ENCODE measurements around the gene TMEM41B.
"Not testable (repeated sequence)": the region's sequence is repeated elsewhere in the genome, so short reads cannot be mapped to it uniquely, and the experiment has no call there.

TMEM41B gene

DNA sequence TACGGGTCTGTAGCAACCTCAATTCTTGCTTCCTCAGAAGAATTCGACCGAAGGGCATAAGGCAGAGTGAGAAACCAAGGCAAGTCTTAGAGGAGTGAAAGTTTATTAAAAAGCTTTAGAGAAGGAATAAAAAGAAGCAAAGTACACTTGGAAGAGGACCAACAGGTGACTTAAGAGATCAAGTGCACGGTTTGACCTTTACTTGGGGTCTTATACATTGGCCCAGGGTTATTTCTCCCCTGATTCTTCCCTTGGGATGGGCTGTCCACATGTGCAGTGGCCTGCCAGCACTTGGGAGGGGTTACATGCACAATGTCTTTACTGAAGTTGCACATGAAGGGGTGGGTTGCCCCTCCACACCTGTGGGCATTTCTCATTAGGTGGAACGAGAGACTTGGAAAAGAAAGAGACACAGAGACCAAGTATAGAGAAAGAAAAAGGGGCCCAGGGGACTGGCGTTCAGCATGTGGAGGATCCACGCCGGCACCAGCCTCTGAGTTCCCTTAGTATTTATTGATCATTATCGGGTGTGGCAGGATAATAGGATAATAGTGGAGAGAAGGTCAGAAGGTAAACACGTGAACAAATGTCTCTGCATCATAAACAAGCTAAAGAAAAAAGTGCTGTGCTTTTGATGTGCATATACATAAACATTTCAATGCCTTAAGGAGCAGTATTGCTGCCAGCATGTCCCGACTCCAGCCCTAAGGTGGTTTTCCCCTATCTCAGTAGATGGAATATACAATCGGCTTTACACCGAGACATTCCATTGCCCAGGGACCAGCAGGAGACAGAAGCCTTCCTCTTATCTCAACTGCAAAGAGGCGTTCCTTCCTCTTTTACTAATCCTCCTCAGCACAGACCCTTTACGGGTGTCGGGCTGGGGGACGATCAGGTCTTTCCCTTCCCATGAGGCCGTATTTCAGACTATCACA is 4.3 kb upstream of the TMEM41B start:
- not testable (repeated sequence) for H3K27ac Mint-ChIP-seq; H3K4me1 Mint-ChIP-seq; H3K36me3 Mint-ChIP-seq; ATAC-seq; H3K4me3 Mint-ChIP-seq; H3K9me3 Mint-ChIP-seq; DNase-seq (ENCODE audit: low spot score in 2 of 2)

DNA sequence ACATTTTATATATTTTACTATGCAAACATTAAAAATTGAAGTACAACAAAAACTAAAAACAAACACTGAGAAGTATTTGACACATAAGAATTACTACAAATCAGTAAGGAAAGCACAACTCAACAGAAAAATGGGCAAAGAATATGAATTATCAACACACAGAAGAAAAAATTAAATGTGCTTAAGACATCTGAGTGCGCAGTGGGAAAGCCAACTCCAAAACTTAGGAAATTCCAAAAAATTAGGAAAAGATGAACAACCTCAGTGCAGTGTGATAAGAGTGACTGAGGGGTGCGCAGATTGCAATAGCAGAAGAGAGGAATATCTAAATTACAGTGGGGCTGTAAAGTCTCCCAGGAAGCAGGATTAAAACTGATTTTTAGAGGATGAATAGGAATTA is 1.9 kb upstream of the TMEM41B start:
- no peaks in the 10 kb centered on the region for H3K9me3 Mint-ChIP-seq
- ATAC-seq (no peak), DNase-seq (ENCODE audit: low spot score in 2 of 2) (no peak)
- peaks cover 7% of the 10 kb centered on the region for H3K36me3 Mint-ChIP-seq
- no peak overlapping the region for H3K4me3 Mint-ChIP-seq
- H3K27ac Mint-ChIP-seq: no peak overlapping the region
- H3K4me1 Mint-ChIP-seq: peaks cover 24% of the 10 kb centered on the region

DNA sequence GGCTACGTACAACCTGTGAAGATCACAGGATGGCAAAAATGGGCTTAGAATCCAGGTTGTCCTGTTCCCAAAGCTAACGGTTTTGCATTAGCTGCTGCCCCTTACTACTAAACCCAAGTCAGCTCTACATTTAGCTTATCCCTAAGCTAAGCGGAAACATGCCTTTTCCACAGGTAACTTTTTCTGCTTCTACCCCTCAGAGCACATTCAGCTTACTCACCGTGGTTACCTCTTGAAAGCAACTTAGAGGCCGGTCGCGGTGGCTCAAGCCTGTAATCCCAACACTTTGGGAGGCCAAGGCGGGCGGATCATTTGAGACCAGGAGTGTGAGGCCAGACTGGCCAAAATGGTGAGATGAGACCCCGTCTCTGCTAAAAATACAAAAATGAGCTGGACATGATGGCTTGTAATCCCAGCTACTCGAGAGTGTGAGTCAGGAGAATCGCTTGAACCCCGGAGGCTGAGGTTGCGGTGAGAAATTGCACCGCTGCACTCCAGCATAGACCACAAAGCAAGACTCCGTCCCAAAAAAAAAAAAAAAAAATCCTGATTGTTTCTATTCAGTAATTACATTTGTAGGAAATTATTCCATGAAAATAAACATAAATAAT is 790 bp upstream of the TMEM41B start:
- H3K36me3 Mint-ChIP-seq: peaks cover 7% of the 10 kb centered on the region
- DNase-seq (ENCODE audit: low spot score in 2 of 2): no peak
- ATAC-seq: no peak
- peaks cover 32% of the 10 kb centered on the region for H3K4me1 Mint-ChIP-seq
- H3K4me3 Mint-ChIP-seq: peak overlapping the region; percentile 99
- H3K9me3 Mint-ChIP-seq: no peaks in the 10 kb centered on the region
- peak overlapping the region; percentile 99 for H3K27ac Mint-ChIP-seq

DNA sequence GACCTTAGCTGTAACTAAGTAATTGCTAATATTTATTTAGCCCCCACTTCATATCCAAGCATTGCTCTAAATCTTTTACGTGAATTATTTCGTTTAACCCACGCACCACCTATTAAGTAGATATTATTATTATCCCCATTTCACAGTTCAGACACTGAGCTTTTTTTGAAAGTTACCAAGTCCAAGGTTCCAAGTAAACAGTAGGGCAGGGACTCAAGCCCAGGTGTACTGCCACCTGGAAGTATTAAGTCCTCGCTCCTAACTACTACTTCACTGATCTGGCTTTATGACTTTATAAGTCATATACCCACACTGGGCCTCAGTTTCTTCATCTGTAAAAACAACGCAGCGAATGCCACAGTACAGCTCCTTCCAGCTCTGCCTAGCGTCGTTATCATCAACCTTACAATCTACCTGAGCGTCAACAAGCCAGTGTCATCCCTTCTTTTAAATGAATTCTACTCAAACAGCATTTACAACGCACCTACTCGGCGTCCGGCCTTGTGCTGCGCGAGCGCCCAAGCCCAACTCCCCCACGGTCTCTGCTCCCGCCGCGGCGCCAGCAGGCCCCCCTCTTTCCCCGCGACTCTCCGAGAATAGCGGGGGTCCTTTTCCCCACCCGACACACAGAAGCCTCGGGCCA is 624 bp downstream of the TMEM41B start:
- peak overlapping the region; percentile 99 for H3K27ac Mint-ChIP-seq
- ATAC-seq (peak; percentile 14), DNase-seq (ENCODE audit: low spot score in 2 of 2) (no peak)
- H3K4me1 Mint-ChIP-seq: peaks cover 32% of the 10 kb centered on the region
- no peaks in the 10 kb centered on the region for H3K9me3 Mint-ChIP-seq
- peak overlapping the region; percentile 99 for H3K4me3 Mint-ChIP-seq
- peaks cover 7% of the 10 kb centered on the region for H3K36me3 Mint-ChIP-seq

DNA sequence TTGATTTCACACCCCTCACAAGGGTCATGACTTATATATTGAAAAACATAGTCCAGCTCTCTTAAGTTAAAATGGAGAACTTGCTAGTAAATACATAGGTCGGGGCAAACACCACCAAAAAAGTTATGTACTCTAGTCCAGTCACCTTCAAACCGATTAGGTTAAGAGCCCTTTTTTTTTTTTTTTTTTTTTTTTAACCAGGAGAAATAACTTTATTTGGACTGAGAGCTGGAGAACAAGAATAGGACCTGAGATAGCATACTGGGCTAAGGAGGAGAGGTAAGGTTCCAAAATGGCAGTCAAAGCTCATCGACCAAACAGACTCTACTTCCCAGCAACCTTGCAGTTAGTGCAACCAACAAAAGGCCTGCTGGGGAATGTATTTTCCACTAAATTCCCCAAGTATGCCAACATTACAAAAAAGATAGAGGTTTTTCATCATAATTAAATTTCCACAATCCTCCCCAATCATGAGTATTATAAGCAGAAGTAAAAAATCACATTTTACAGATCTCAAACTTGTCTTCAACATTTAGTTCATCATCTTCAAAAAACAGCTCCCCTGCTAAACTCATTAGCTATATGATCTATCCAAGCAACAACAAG is 3.8 kb downstream of the TMEM41B start:
- no peak for DNase-seq (ENCODE audit: low spot score in 2 of 2)
- Mint-ChIP-seq H3K36me3 (peaks cover 7% of the 10 kb centered on the region), H3K27ac (no peak overlapping the region), H3K4me3 (no peak overlapping the region), H3K4me1 (peaks cover 44% of the 10 kb centered on the region), H3K9me3 (no peaks in the 10 kb centered on the region)
- ATAC-seq: no peak

DNA sequence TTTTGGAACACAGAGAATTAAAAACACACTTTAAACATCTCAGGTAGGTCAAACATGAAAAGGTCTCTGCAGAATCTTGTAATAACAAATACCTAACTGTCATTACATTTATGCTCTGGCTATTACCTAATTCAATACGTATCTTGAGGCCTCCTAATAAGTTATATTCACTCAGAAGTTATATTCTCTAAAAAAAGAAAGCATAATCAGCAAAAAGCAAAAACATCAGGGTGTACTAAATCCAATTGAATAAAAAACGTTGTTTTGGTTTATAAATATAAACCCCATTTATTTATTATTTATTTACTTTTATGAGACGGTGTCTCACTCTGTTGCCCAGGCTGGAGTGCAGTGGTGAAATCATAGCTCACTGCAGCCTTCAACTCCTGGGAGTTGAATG is 10.2 kb downstream of the TMEM41B start:
- Mint-ChIP-seq H3K4me1 (peaks cover 17% of the 10 kb centered on the region), H3K36me3 (no peaks in the 10 kb centered on the region), H3K27ac (no peak overlapping the region), H3K4me3 (no peak overlapping the region), H3K9me3 (no peaks in the 10 kb centered on the region)
- ATAC-seq (no peak), DNase-seq (ENCODE audit: low spot score in 2 of 2) (no peak)

DNA sequence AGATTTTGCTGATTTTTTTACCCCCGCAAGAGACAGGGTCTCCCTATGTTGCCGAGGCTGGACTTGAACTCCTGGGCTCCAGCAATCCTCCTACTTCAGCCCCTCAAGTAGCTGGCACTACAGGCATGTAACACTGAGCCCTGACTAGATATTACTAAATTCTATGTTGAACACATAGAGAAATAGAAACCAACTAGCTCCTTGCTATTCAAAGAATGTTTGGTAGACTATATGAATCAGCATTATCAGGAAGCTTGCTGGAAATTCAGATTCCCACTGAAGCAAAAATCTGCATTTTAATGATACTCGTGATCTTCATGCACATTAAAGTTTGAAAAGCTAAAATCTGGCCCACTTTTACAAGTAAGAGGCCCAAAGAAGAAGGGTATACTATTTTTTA is 11.9 kb downstream of the TMEM41B start:
- H3K4me1 Mint-ChIP-seq: peaks cover 11% of the 10 kb centered on the region
- no peak overlapping the region for H3K27ac Mint-ChIP-seq
- peaks cover 16% of the 10 kb centered on the region for H3K36me3 Mint-ChIP-seq
- no peak overlapping the region for H3K4me3 Mint-ChIP-seq
- no peak for ATAC-seq
- DNase-seq (ENCODE audit: low spot score in 2 of 2): no peak
- H3K9me3 Mint-ChIP-seq: no peaks in the 10 kb centered on the region

DNA sequence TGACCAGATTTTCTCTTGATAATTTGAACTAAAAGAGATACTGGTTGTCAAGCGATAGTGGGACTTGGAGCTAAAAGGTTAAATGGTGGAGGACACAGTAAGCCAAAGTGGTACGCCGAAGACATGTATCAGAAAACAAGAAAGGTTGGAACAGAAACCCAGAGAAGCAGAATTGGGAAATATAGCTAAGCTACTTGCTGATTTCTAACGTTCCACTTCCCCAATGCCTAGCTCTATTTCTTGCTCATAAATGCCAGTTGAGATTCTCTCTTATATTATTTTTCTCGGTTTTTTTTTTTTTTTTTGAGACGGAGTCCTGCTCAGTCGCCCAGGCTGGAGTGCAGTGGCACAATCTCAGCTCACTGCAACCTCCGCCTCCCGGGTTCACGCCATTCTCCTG is 12.7 kb downstream of the TMEM41B start:
- ATAC-seq (no peak), DNase-seq (ENCODE audit: low spot score in 2 of 2) (no peak)
- Mint-ChIP-seq H3K4me3 (no peak overlapping the region), H3K4me1 (peaks cover 7% of the 10 kb centered on the region), H3K27ac (no peak overlapping the region), H3K36me3 (peaks cover 24% of the 10 kb centered on the region), H3K9me3 (no peaks in the 10 kb centered on the region)

DNA sequence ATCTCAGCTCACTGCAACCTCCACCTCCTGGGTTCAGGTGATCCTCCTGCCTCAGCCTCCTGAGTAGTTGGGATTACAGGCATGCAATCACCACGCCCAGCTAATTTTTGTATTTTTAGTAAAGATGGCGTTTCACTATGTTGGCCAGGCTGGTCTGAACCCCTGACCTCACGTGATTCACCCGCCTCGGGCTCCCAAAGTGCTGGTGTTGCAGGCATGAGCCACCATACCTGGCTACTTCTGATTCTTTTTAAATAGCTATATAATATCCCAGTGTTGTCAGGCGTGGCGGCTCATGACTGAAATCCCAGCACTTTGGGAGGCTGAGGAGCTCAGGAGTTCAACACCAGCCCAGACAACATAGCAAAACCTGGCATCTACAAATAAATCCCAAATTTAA is 20.7 kb downstream of the TMEM41B start:
- no peak overlapping the region for H3K27ac Mint-ChIP-seq
- H3K36me3 Mint-ChIP-seq: peaks cover 41% of the 10 kb centered on the region
- H3K4me3 Mint-ChIP-seq: no peak overlapping the region
- no peaks in the 10 kb centered on the region for H3K4me1 Mint-ChIP-seq
- DNase-seq (ENCODE audit: low spot score in 2 of 2): no peak
- no peak for ATAC-seq
- H3K9me3 Mint-ChIP-seq: no peaks in the 10 kb centered on the region

DNA sequence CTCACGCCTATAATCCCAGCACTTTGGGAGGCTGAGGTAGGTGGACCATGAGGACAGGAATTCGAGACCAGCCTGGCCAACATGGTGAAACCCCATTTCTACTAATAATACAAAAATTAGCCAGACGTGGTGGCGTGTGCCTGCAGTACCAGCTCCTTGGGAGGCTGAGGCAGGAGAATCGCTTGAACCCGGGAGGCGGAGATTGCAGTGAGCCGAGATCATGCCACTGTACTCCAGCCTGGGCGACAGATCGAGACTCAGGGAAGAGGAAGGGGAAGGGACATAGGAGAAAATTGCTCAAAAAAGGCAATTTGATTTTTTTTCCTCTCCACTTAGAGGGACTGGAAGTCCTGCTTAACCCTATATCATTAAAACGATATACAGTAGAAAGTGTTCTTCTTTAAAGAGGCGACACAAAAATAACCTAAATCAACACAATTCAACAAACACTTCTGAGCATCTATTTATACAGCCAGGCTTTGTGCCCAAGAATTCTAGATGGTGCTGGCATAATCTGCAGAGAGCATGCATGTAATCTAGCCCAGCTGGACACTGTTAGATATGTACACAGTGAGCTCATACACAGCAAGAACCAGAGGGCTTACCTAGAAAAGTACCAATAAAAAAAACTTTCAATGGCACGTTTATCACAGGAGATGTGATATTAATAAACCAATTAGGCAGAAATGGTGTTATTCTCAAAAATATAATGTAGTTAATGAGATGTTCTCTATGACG is 28.4 kb downstream of the TMEM41B start:
- H3K4me1 Mint-ChIP-seq: peaks cover 1% of the 10 kb centered on the region
- H3K27ac Mint-ChIP-seq: no peak overlapping the region
- H3K36me3 Mint-ChIP-seq: peaks cover 37% of the 10 kb centered on the region
- H3K4me3 Mint-ChIP-seq: no peak overlapping the region
- DNase-seq (ENCODE audit: low spot score in 2 of 2) (no peak), ATAC-seq (no peak)
- H3K9me3 Mint-ChIP-seq: no peaks in the 10 kb centered on the region

DNA sequence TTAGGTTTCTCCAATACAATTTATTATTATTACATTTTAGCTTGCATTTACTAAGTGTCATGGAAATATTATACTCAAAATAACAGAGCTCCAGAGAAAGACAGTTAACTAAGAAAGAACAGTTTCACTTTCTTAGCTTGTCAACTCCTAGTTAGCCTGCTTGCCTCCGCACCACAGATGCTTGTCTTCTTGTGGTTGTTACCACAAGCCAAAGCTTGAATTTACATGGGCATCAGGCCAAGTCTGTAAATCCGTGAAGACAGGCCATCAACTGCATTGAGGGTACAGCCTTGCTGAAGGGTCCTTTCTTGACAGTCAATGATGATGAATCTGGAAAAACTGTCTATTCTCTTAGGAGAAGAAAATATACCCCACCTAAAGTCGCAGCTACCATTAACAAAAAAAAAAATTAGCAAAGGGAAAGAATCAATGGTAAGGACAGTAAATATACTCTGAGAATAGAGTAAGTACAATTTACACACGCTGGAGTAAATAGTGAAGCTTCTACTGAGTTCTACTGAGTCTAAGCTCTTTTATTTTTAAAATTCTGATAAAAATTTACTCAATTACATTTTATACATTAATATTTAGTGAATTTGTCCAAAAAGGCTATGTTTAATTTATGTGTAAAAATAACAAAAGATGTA is 33.6 kb downstream of the TMEM41B start:
- DNase-seq (ENCODE audit: low spot score in 2 of 2): peak; percentile 10 to 58
- H3K4me3 Mint-ChIP-seq: no peak overlapping the region
- ATAC-seq: peak; percentile 88
- H3K27ac Mint-ChIP-seq: no peak overlapping the region
- H3K4me1 Mint-ChIP-seq: peaks cover 15% of the 10 kb centered on the region
- no peaks in the 10 kb centered on the region for H3K9me3 Mint-ChIP-seq
- peaks cover 47% of the 10 kb centered on the region for H3K36me3 Mint-ChIP-seq

DNA sequence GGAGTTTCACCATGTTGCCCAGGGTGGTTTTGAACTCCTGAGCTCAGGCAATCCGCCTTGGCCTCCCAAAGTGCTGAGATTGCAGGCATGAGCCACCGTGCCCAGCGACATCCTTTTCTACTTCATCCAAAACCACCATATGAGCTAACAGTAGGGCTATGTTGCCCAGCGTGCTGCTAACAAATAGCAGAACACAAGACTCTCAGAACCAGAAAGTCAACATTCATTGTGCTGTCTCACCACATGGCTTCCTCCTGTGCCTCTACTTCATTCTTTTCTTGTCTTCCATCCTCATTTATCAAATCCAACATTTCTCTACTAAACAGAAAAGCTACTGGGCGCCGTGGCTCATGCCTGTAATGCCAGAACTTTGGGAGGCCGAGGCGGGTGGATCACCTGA is 37.2 kb downstream of the TMEM41B start:
- no peak overlapping the region for H3K27ac Mint-ChIP-seq
- no peak overlapping the region for H3K4me3 Mint-ChIP-seq
- no peak for DNase-seq (ENCODE audit: low spot score in 2 of 2)
- peaks cover 21% of the 10 kb centered on the region for H3K4me1 Mint-ChIP-seq
- no peak for ATAC-seq
- H3K36me3 Mint-ChIP-seq: peaks cover 19% of the 10 kb centered on the region
- H3K9me3 Mint-ChIP-seq: no peaks in the 10 kb centered on the region

DNA sequence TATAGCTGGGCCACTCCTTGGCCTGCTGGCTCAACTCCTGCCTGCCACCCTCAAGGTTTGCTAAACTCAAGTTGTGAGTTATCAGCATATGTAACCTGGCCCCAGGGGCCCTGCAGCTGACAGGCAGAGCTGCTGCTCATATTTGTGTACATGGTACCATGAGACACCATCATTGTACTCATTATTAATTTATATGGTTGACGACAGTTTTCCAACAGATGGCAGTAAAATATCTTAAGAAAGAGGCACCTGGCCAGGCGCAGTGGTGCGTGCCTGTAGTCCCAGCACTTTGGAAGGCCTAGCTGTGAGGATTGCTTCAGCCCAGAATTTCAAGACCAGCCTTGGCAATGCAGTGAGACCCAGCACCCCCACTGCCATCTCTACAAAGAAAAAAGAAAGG is 37.8 kb downstream of the TMEM41B start:
- DNase-seq (ENCODE audit: low spot score in 2 of 2): no peak
- Mint-ChIP-seq H3K4me3 (no peak overlapping the region), H3K36me3 (peaks cover 17% of the 10 kb centered on the region), H3K4me1 (peaks cover 21% of the 10 kb centered on the region), H3K27ac (no peak overlapping the region), H3K9me3 (no peaks in the 10 kb centered on the region)
- no peak for ATAC-seq

DNA sequence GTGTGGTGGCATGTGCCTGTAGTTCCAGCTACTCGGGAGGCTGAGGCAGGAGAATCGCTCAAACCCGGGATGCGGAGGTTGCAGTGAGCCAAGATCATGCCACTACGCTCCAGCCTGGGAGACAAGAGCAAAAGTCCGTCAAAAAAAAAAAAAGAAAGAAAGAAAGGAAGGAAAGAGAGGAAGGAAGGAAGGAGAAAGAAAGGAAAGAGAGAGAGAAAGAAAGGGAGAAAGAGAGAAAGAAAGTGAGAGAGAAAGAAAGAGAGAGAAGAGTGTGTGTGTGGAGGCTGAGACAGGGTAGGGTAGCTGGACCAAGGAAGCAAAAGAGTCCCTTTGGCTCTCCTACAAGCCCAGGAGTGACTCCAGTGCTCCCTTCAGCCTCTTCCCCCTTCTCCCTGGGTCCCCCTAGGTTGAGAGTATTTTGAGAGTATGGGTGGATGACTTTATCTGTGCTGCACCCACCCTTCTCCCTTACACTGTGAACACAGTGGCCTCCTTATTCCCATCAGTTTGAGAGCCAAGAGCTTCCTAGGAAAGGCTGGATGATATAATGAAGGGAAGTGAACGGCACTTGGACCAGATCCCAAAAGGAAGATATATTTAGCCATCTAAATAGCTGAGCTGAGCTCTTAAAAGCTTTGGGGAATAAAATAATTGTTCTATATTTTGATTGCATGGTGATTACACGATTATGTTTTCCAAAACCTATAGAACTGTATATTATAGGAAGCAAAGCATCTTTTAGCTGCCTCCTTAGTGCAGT is 39.7 kb downstream of the TMEM41B start:
- peaks cover 12% of the 10 kb centered on the region for H3K4me1 Mint-ChIP-seq
- no peak for ATAC-seq
- DNase-seq (ENCODE audit: low spot score in 2 of 2): no peak
- H3K9me3 Mint-ChIP-seq: no peaks in the 10 kb centered on the region
- H3K27ac Mint-ChIP-seq: no peak overlapping the region
- H3K36me3 Mint-ChIP-seq: peaks cover 6% of the 10 kb centered on the region
- H3K4me3 Mint-ChIP-seq: no peak overlapping the region
